GM21786 (cell line): ENCODE results near the gene CFAP206.

ENCODE experiments used
- ATAC-seq: cut with Tn5 transposase; IDR thresholded peaks from one replicate; pipeline ENCODE4 v1.9.1; 2021; ENCODE audit not compliant: unreplicated experiment

The CFAP206 gene, protein sequence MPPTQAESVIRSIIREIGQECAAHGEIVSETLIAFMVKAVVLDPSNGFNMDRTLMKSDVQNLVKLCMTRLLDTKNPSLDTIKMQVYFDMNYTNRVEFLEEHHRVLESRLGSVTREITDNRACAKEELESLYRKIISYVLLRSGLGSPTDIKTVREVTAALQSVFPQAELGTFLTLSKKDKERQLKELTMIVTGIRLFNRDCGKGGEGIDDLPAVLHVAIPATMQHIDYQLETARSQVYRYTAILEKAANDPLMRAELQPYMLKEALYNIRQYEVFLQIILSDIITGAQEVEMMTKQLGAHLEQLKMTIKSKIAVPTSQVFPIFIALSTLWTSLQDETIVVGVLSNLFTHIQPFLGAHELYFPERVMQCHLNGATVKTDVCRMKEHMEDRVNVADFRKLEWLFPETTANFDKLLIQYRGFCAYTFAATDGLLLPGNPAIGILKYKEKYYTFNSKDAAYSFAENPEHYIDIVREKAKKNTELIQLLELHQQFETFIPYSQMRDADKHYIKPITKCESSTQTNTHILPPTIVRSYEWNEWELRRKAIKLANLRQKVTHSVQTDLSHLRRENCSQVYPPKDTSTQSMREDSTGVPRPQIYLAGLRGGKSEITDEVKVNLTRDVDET

DNA sequence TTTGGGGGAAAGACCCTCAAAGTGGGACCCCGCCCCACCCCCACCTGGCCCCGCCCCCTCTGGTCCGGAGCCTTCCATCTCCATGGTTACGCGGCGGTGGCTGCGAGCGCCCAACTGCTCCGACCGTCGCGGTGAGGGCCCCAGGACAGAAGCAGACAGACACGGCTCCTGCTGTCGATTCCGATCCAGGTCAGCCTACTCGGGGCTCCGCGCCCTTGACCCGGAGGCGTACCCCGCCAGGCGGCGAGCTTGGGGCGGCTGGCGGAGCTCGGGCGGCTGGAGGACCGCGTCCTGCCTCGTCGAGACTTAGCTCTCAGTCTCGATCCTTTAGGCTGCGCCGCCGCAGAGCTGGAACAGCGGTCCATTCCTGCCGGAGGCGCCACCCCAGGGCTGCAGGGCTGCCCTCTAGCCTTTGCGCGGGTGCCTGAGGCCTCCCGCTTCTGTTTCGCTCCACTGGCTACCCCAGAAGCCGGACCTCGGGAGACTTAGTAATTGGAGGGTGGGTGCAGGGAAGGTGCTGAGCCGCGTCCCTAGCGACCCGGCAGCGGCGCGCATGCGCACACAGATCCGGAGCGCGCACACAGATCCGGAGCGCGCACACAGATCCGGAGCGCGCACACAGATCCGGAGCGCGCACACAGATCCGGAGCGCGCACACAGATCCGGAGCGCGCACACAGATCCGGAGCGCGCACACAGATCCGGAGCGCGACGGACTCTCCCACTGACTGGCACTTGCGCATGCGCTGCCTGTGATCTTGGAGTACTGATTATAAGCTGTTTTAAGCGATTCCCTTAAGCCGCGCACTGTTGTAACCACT is at the start of gene CFAP206:
Gene CFAP206, plus strand, starts transcription at position 72 of the 820 bp plus-strand sequence. CDS start 1,868 bp downstream, outside the sequence.
- peak; percentile 79 for ATAC-seq

DNA sequence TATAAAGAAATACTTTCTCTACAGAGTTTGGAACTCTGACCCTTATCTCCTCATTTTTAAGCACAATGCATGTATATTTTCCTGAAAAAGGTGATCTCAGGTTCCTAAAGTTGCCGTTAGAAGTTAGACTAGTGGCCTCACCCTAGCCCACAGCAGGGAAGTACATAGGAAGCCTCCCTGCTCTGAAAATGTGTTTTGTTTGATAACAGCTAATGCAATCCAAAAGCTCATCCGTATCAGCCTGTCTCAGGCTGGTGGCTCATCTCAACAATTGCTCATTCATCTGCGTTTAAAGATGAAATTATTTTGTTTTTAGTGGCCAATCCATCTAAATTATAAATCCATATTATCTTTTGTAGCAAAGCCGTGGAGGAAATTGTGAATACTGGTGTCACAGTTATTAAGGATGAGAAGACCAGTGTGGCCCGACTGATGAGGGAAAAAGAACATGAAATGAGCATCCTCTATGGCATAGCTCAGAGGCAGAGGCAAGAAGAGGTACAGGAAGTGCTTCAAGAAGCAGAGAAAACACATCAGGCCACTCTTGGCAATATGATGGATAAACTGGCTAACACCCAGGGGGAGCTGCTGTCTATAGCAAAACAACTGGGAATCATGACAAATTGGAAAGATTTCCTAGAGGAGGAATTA is 43.0 kb upstream of the CFAP206 start:
- no peak for ATAC-seq

DNA sequence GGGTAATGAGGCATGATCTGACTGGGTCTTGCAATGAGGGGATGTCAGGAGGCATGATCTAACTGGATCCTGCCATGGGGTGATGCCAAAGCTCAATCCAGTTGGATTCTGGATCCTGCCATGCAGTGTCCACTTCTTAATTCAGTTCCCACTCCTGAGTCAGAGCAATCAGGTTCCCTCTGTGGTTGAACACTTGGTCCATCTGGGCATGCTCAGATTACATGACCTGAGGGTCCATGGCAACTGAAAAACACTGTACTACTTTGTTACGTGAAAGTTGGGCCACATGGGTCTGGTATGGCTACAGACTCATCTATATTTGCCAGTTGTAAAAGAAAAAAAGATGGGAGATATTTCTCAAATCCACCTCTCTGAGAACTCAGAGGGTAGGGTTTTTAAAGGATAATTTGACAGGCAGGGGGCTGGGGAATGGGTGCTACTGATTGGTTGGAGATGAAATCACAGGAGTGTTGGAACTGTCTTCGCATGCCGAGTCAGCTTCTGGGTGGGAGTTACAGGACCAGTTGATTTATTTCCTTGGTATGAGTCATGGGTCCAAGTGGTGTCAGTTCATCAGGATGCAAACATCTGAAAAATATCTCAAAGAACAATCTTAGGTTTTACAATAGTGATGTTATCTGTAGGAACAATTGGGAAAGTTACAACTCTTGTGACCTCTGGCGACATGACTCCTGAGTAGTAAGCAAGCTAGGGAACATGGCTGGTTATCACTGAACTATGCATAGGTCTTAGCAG is 41.5 kb upstream of the CFAP206 start:
- ATAC-seq: no peak

DNA sequence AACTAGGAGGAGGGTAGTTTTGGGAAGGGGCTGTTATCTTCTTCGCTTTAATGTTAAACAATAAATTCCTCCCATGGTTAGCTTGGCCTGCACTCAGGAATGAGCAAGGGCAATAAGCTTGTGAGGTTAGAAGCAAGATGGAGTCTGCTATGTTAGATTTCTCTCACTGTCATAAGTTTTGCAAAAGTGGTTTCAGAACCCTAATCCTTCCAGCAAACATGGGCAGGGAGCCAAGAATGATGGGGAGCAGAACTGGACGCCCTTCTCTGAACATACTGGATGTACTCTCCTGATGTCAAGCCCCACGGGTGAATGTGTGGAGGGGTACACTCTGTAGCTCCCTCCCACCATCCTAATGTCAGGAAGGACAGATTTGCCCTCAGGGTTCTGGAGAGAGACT is 40.9 kb upstream of the CFAP206 start:
- ATAC-seq: no peak

DNA sequence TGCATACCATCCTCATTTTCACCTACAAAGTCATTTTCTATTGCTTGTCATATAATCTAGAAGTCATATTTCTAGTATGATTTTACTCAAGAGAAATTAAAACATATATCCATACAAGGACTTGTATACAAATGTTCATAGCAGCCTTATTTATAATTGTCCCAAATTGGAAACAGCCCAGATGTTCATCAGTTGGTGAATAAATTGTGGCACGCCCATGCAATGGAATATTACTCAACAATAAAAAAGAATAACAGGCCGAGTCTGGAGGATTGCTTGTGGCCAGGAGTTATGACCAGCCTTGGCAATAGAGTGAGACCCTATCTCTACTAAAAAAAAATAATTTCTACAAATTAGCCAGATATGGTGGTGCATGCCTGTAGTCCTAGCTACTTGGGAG is 34.4 kb upstream of the CFAP206 start:
- no peak for ATAC-seq

DNA sequence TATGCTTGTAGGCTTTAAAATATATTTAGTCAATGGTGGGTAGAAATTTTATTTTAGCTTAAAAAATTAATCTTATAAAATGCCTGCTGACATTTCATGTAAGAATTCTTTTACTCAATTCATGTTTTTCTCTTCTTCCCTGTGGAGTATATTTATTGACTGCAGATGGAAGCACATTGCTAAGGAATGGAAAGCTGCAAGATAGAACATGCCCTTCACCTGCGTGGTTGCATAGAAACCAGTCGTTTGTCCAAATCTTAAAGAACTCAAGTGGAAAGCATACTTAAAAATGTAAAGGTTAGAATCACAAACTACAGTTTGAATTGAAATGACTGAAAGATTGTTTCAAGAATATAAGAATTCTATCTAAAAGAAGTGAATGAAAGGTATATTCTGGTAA is 32.5 kb upstream of the CFAP206 start:
- ATAC-seq: no peak

DNA sequence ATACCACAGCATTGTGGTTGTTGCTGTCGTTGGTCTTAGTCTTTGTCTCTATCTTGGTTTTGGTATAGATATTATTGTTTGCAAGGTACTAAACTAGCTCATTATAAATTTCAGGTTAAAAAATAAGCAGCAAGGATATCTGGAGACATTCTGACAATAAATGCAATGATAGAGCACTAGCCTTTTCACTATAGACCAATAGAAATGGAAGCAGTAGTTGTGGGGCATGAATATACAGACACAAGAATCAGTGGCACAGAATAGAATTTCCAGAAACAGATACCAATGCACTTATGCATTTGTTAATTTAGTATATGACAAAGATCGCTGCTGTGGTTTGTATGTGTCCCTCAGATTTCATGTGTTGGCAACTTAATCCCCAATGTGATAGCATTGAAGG is 31.1 kb upstream of the CFAP206 start:
- ATAC-seq: no peak

DNA sequence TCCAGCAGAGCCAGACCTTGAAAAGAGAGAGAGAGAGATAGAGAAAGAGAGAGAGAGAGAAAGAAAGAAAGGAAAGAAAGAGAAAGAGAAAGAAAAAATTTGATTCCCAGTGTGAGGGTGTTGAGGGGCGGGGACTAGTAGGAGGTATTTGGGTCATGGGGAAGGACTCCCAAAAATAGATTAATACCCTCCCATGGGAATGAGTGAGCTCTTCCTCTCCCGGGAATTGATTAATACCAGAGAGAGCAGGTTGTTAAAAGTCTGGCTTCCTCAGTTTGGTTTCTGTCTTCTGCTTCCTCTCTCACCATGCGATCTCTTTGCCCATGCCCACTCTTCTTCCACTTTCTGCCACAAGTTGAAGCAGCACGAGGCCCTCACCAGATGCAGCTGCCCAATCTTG is 28.8 kb upstream of the CFAP206 start:
- no peak for ATAC-seq

DNA sequence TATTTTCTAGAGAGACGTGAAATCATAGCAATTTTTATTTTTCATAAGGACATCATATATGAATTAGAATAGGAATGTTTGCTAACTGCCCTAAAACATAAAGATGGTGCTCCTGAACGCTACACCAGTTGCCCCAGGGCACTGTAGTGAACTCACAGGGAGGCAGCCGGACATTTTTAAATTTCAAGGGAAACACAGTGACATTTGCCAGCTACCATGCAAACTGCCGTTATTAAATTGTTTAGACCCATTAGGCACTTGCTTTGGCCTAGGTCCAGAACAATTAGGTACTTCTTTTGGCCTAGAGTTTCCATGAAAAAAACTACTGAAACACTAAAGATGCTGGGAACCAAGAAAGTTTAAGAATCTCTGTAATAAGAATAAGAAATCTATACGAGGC is 24.9 kb upstream of the CFAP206 start:
- no peak for ATAC-seq

DNA sequence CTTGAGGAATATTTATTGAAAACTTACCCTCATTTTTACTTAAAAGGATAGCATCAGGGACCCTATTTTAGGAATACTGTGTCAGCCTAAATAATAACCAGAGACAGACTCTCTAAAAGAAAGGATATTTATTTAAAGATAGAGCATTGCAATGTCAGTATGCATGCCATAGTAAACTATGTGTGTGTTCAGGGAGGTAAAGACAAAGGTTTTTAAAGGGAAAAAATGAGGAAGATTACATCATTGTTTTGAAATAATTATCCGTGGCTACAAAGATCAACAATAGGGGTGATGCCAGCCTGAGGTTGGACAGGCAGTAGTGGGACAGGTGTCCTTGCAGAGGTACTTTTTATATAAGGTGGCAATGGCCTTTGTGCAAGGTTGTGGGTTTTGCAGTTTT is 23.7 kb upstream of the CFAP206 start:
- no peak for ATAC-seq

DNA sequence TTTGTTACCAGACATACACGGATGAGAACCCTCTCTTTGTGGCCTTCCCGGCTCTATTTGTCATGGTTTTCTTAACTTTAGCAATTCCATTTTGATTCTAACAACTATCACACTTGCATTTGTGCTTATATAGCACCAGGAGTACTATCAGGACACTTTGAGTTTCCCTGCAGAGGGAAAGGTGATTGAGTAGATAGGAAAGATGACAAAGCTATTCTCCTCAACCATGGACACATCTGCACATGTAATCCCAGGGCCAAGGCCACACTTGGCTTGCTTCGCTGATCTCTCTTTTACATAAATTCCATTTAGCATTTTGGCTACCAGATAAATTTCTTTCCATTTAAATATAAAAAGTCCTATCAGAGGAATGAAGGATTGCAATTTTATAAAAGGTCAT is 23.3 kb upstream of the CFAP206 start:
- ATAC-seq: no peak

DNA sequence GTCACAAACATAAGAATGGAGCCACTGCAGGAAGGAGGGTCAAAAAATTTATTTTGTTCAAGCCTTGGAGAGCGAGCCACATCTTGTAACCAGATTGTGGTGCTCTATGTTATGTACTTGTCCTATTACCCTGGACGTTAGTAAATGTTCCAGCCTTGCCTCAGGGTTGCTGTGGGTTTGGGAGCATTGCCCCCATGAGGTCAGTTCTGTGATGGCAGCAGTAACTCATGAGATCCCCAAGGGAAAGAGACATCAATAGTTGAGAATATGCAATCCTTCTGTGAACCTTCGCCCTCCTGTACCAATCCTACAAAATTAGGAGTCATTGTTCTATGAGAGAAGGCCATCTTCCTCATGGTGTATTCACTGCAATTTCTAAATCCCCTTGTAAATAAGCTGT is 16.4 kb upstream of the CFAP206 start:
- ATAC-seq: no peak

DNA sequence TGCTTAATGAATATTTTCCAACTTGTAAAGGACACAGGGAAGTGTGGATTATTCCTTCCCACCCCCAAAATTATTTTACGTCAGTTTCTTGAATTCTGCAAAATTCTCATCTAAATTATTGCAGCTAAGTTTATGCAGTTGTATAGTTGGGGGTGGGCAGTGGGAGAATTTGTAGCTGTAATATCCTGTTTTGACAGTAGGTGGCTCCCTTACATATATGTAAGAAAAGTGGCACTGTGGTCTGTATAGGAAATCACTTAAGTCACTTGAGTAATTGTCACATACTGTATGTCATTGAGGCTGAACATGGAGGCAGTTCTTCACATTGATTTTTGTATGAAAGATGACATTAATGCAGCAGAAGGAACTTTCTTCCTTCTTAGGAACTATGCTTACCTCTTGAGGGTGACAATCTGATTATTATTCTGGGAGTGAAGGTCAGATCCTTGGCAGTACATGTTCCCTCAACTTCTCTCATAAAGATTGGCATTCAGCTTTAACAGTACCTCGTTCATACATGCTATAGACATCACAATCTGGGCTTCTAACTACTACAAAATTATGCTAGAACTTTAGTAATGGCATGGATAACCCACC is 14.6 kb upstream of the CFAP206 start:
- peak; percentile 63 for ATAC-seq

DNA sequence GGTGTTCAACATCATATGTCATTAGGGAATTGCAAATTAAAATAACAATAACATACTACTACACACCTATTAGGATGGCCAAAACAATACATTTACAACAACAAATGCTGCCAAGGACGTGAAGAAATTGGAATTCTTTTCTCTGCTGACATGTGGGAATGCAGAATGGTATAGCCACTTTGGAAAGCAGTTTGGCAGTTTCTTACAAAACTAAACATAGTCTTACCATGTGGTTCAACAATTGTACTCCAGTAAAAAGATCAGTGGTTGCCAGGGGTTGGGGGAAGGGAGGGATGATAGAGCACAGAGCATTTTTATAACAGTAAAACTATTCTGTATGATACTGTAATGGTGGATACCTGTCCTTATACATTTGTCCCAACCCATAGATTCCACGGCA is 12.3 kb upstream of the CFAP206 start:
- ATAC-seq: no peak

DNA sequence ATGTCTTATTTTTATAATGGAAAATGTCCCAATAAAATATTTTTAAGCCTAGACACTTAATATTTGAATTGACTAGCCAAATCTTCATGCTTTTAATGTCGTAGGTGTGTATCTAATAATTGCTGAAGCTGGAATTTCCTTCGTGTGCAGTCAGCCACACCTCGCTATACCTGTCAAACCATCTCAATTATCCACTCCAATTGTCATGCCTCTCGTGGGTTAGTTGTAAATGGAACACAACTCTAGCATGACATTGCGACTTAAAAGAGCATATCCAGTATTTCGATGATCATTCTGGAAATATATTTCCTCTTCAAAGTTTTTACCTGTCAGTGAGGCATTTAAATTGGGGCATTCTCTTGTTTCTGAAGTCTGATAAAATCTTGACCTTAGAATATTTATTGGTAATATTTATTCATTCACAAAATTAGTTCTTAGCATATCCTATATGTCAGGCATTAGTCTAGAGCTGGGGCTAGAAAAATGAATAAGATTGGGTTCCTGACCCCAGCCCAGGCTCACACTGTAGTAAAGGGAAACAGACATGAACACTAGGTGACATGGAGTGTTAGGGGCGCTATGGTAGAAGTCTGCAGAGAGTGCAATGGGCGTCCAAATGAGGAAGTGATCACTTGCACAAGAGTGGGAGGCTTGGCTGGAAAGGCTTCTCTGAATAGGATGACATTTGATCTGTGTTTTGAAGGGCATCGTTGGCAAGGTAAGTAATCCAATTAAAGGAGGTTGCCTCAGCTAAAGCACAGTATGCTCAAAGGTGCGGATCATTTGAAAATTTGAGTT is 11.0 kb upstream of the CFAP206 start:
- peak; percentile 73 for ATAC-seq

DNA sequence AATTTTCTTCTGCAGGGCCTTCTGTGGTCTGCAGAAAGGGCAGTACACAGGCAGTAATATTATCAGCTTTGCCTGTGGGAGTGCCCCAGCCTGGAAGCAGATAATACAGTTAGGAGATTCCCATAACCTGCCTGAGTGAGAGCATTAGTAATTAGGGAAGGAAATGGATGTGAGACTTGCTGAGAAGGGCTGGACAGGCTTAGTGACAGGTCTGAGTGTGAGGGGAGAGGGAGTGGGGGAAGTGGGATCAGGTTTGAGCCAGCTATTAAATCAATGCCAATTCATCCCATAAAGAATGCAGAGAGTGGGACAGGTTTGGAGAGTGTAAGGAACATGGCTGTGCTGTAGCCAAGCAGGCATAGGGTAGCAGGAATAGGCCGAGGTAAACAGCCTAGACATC is 10.1 kb upstream of the CFAP206 start:
- ATAC-seq: no peak

DNA sequence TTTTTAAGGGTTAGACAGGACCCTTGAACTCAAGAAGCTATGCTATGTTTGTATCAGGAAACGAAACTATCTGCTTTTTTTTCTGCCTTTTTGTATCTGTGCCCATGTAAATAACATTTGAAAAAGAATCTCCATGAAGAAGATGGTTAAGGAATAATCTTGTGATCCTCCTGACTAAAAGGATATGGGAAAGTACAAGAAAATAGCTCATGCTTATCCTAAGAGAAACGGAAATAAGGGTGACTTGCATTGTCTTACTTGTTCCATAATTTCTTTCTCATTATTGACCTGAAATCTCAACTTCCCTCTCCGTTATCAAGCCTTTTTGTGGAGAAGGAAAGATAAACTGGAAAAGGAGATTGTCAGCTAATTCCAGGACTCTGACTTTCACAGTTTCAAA is 5.9 kb upstream of the CFAP206 start:
- ATAC-seq: no peak

DNA sequence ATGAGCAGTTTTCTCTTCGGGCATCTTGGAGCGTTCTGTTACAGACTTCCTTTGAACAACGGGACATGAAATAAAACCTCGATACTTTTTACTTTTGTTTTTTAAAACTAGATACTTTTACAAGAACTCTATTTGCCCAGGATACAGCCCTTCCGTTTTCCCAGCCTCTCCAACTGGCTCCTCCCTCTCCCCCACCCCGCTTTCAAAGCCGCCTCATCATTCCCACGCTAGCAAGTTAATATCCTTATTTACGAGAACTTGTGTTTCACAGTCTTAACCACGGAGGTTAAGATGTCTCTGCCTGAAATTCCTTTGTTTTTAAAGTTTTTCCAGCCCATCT is 241 bp upstream of the CFAP206 start:
- peak; percentile 6 for ATAC-seq

DNA sequence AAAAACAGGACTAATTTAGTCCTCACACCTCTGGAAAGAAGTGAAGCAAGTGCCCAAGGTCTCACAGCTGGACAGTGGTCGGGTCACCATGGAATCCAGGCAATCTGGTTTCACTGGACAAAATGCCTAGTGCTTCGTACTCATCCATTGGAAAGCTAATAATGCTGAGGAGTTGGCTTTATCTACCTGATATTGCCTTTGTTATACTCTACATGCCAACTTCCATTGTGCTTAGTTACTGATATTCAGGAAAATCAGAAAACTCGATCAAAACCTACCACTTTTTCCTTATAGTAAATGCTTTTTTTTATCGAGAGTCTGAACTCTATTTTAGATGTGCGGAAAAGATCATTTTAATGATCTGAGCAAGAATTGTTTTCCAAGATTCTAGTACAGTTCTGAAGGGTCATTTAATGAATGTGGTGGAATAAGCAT is 966 bp downstream of the CFAP206 start:
- ATAC-seq: no peak
